Ascending aorta (tissue), 2 donors: ENCODE results near the gene ELMO1. TPM values are rescaled to one million over a fixed set of nuclear protein-coding genes. Genes with fewer than 3 reads are reported as not detected.

Experiments used
- DNase-seq, 2 donors: peaks; one replicate each; pipeline ENCODE4 v3.0.0-alpha.2; 2019; ENCODE audit warnings: low spot score in 2 of 2
- H3K27ac ChIP-seq, 2 donors: fragments of 200-600 bp; sonication (generic); one replicate each; pipeline ENCODE4 v1.5.1; 2016 to 2017; ENCODE audit warnings: mild to moderate bottlenecking in 1 of 2
- H3K27me3 ChIP-seq: fragments of 200-600 bp; sonication (generic); one replicate; pipeline ENCODE4 v1.5.1; 2017
- H3K36me3 ChIP-seq, 2 donors: fragments of 200-600 bp; sonication (generic); one replicate each; pipeline ENCODE4 v1.5.1; 2016
- H3K4me1 ChIP-seq, 2 donors: fragments of 200-600 bp; sonication (generic); one replicate each; pipeline ENCODE4 v1.5.1; 2016 to 2017; ENCODE audit warnings: mild to moderate bottlenecking in 1 of 2
- H3K4me3 ChIP-seq, 2 donors: fragments of 200-600 bp; sonication (generic); one replicate each; pipeline ENCODE4 v1.5.1; 2016 to 2017; ENCODE audit warnings: mild to moderate bottlenecking in 1 of 2
- H3K9me3 ChIP-seq, 2 donors: fragments of 200-600 bp; sonication (generic); one replicate each; pipeline ENCODE4 v1.5.1; 2016
- CTCF ChIP-seq, 3 experiments: fragments of 200-600 bp in 2 of 3; fragments of 450-650 bp in 1 of 3; sonication (generic) in 2 of 3; IDR thresholded peaks; one replicate each; pipeline ENCODE4 v1.5.1; 2016 to 2019; ENCODE audit warnings: antibody characterized with exemption in 3 of 3, mild to moderate bottlenecking in 1 of 3, moderate library complexity in 1 of 3
- intact Hi-C: fragments of 100-400 bp; cut with DNase I; formaldehyde crosslinking; loops from one replicate; pipeline ENCODE4 v1.15.1; 2023
- total RNA-seq: library from RNA; depleted of rRNA; stranded (reverse); fragments of >200 nt; gene quantifications from one replicate; pipeline ENCODE4 v1.1.0, GENCODE V29; 2016

ELMO1 gene
- total RNA-seq, 1 donor from 2014 or later, result 40.8 TPM

GRCh38 chr7:37071124-37071523, 377.5 kb downstream of the ELMO1 start:
- no peak for DNase-seq
- TF ChIP-seq CTCF (IDR thresholded peaks at IDR 0.05), result no peak
- Histone ChIP-seq H3K9me3 (no peaks in the 10 kb centered on the region), H3K4me1 (no peaks in the 10 kb centered on the region), H3K27me3 (no peaks in the 10 kb centered on the region), H3K4me3 (no peak overlapping the region), H3K27ac (no peak overlapping the region), H3K36me3 (no peaks in the 10 kb centered on the region)
- intact Hi-C loops, result no loop called here

- H3K4me1 ChIP-seq, result no peaks in the 10 kb centered on the region
- intact Hi-C loops, result no loop called here
- no peaks in the 10 kb centered on the region for H3K36me3 ChIP-seq
- DNase-seq, result no peak
- H3K27ac ChIP-seq, result no peak overlapping the region
- H3K27me3 ChIP-seq, result no peaks in the 10 kb centered on the region
- H3K9me3 ChIP-seq, result no peaks in the 10 kb centered on the region
- TF ChIP-seq CTCF (IDR thresholded peaks at IDR 0.05), result no peak
- H3K4me3 ChIP-seq, result no peak overlapping the region
Measured at GRCh38 chr7:37070471-37070870, 378.2 kb downstream of the ELMO1 start.

GRCh38 chr7:37070031-37070430, 378.6 kb downstream of the ELMO1 start:
- no peaks in the 10 kb centered on the region for H3K27me3 ChIP-seq
- H3K9me3 ChIP-seq, result no peaks in the 10 kb centered on the region
- H3K36me3 ChIP-seq, result no peaks in the 10 kb centered on the region
- no peaks in the 10 kb centered on the region for H3K4me1 ChIP-seq
- no peak for TF ChIP-seq CTCF (IDR thresholded peaks at IDR 0.05)
- DNase-seq, result no peak
- H3K4me3 ChIP-seq, result no peak overlapping the region
- H3K27ac ChIP-seq, result no peak overlapping the region
- intact Hi-C loops, result no loop called here

- intact Hi-C loops, result no loop called here
- Histone ChIP-seq H3K36me3 (no peaks in the 10 kb centered on the region), H3K4me3 (no peak overlapping the region), H3K27ac (no peak overlapping the region), H3K27me3 (no peaks in the 10 kb centered on the region), H3K4me1 (no peaks in the 10 kb centered on the region), H3K9me3 (no peaks in the 10 kb centered on the region)
- no peak for TF ChIP-seq CTCF (IDR thresholded peaks at IDR 0.05)
- DNase-seq, result no peak
Measured at GRCh38 chr7:37069336-37069735, 379.3 kb downstream of the ELMO1 start.

- Histone ChIP-seq H3K9me3 (no peaks in the 10 kb centered on the region), H3K4me3 (no peak overlapping the region), H3K4me1 (no peaks in the 10 kb centered on the region), H3K27ac (no peak overlapping the region), H3K27me3 (no peaks in the 10 kb centered on the region), H3K36me3 (no peaks in the 10 kb centered on the region)
- no peak for DNase-seq
- TF ChIP-seq CTCF (IDR thresholded peaks at IDR 0.05), result no peak
- intact Hi-C loops, result no loop called here
Measured at GRCh38 chr7:37068902-37069301, 379.8 kb downstream of the ELMO1 start.

GRCh38 chr7:37068038-37068437, 380.6 kb downstream of the ELMO1 start:
- no peaks in the 10 kb centered on the region for H3K4me1 ChIP-seq
- no peak for TF ChIP-seq CTCF (IDR thresholded peaks at IDR 0.05)
- no peaks in the 10 kb centered on the region for H3K36me3 ChIP-seq
- H3K27ac ChIP-seq, result no peak overlapping the region
- intact Hi-C loops, result no loop called here
- H3K4me3 ChIP-seq, result no peak overlapping the region
- no peaks in the 10 kb centered on the region for H3K27me3 ChIP-seq
- DNase-seq, result no peak
- no peaks in the 10 kb centered on the region for H3K9me3 ChIP-seq
